Fibroblast of upper back skin (primary cell): Measurements from ENCODE around the gene IQCH.

Experiments used
- DNase-seq: peaks from one replicate; pipeline ENCODE4 v3.0.0-alpha.2; 2013

Gene IQCH

GRCh38 chr15:67303490-67304363 lies 49.1 kb downstream of the IQCH start:
- DNase-seq: peak; percentile 30

- DNase-seq: no peak
These were observed 50.2 kb downstream of the IQCH start for GRCh38 chr15:67304778-67305177.

GRCh38 chr15:67305506-67305905 lies 50.9 kb downstream of the IQCH start:
- DNase-seq: no peak

GRCh38 chr15:67307156-67307555 lies 52.6 kb downstream of the IQCH start:
- DNase-seq: no peak

- no peak for DNase-seq
These were observed 53.5 kb downstream of the IQCH start for GRCh38 chr15:67307889-67308597.

- no peak for DNase-seq
These were observed 57.1 kb downstream of the IQCH start for GRCh38 chr15:67311731-67312130.

- DNase-seq: no peak
These were observed 65.4 kb downstream of the IQCH start for GRCh38 chr15:67319961-67320360.

- no peak for DNase-seq
These were observed 66.8 kb downstream of the IQCH start for GRCh38 chr15:67321352-67321751.

GRCh38 chr15:67322481-67322880 lies 67.9 kb downstream of the IQCH start:
- peak; percentile 56 for DNase-seq

GRCh38 chr15:67327312-67327711 lies 72.7 kb downstream of the IQCH start:
- DNase-seq: no peak

- no peak for DNase-seq
These were observed 73.2 kb downstream of the IQCH start for GRCh38 chr15:67327737-67328136.

- DNase-seq: peak; percentile 25
These were observed 75.6 kb downstream of the IQCH start for GRCh38 chr15:67329984-67330733.

- no peak for DNase-seq
These were observed 77.1 kb downstream of the IQCH start for GRCh38 chr15:67331676-67332075.

GRCh38 chr15:67335026-67335425 lies 80.4 kb downstream of the IQCH start:
- DNase-seq: no peak

- DNase-seq: no peak
These were observed 81.1 kb downstream of the IQCH start for GRCh38 chr15:67335534-67336222.

GRCh38 chr15:67340630-67341029 lies 86.0 kb downstream of the IQCH start:
- DNase-seq: no peak

- no peak for DNase-seq
These were observed 87.0 kb downstream of the IQCH start for GRCh38 chr15:67341539-67341938.

GRCh38 chr15:67343206-67343605 lies 88.6 kb downstream of the IQCH start:
- no peak for DNase-seq

- no peak for DNase-seq
These were observed 95.0 kb downstream of the IQCH start for GRCh38 chr15:67349634-67350033.

- DNase-seq: no peak
These were observed 95.5 kb downstream of the IQCH start for GRCh38 chr15:67350042-67350441.

GRCh38 chr15:67358391-67358790 lies 103.8 kb downstream of the IQCH start:
- DNase-seq: no peak

GRCh38 chr15:67358812-67359211 lies 104.2 kb downstream of the IQCH start:
- DNase-seq: no peak
